HepG2 (cell line): ENCODE measurements around the gene CSTF2. TPM values are rescaled to one million over a fixed set of nuclear protein-coding genes. Genes with fewer than 3 reads are reported as not detected.
A peak's percentile ranks its signal among the peaks of the same experiment; 100 is the strongest.

Source experiments
- KAT8 ChIP-seq: IDR thresholded peaks from 2 replicates; pipeline ENCODE4 v1.6.1; 2016; ENCODE audit warnings: missing genetic modification reagents, missing compliant biosample characterization
- RNF2 ChIP-seq: fragments of 450-650 bp; conservative IDR thresholded peaks from 2 replicates; pipeline ENCODE4 v1.6.1; 2016; ENCODE audit warnings: low read depth
- RXRA ChIP-seq: sonication (generic); formaldehyde crosslinking; IDR thresholded peaks from 2 replicates; pipeline ENCODE4 v1.5.1; 2020; ENCODE audit warnings: missing genetic modification reagents
- TBL1XR1 ChIP-seq: fragments of 150-350 bp; IDR thresholded peaks from 2 replicates; pipeline ENCODE4 v1.6.1; 2014; ENCODE audit warnings: borderline replicate concordance, low read length; ENCODE audit not compliant: partially characterized antibody
- ZBTB21 ChIP-seq: sonication (generic); formaldehyde crosslinking; IDR thresholded peaks from 2 replicates; pipeline ENCODE4 v1.4.0; 2020; ENCODE audit warnings: missing genetic modification reagents
- ZBTB4 ChIP-seq: sonication (generic); formaldehyde crosslinking; IDR thresholded peaks from 2 replicates; pipeline ENCODE4 v1.4.0; 2020; ENCODE audit warnings: missing genetic modification reagents, mild to moderate bottlenecking, borderline replicate concordance
- ZNF20 ChIP-seq: sonication (generic); formaldehyde crosslinking; IDR thresholded peaks from 2 replicates; pipeline ENCODE4 v1.4.0; 2020; ENCODE audit warnings: mild to moderate bottlenecking, moderate library complexity, missing genetic modification reagents
- ZNF280D ChIP-seq: sonication (generic); formaldehyde crosslinking; IDR thresholded peaks from 2 replicates; pipeline ENCODE4 v1.5.1; 2020; ENCODE audit warnings: mild to moderate bottlenecking, missing genetic modification reagents
- ZNF749 ChIP-seq: sonication (generic); formaldehyde crosslinking; IDR thresholded peaks from 2 replicates; pipeline ENCODE4 v1.8.0; 2022; ENCODE audit warnings: mild to moderate bottlenecking, missing genetic modification reagents, moderate library complexity, borderline replicate concordance
- ZSCAN30 ChIP-seq: sonication (generic); formaldehyde crosslinking; IDR thresholded peaks from 2 replicates; pipeline ENCODE4 v1.5.0; 2020; ENCODE audit warnings: mild to moderate bottlenecking, missing genetic modification reagents
- ZUFSP ChIP-seq: sonication (generic); formaldehyde crosslinking; IDR thresholded peaks from 2 replicates; pipeline ENCODE4 v1.9.0; 2021; ENCODE audit warnings: missing genetic modification reagents, mild to moderate bottlenecking, borderline replicate concordance
- polyA plus RNA-seq, 8 experiments: library from polyadenylated mRNA; depleted of rRNA in 3 of 8; stranded (reverse) in 7 of 8; unstranded in 1 of 8; fragments of >200 nt; fragmentation: Illumina TruSeq in 4 of 8; extraction: Trizol in 4 of 8; gene quantifications; 2 replicates each; pipeline versions ENCODE4 v1.2.1 to v1.2.3, GENCODE V29; 2011 to 2016; ENCODE audit warnings: low read depth in 4 of 8, missing spikeins in 1 of 8, mixed read lengths in 1 of 8; ENCODE audit not compliant: insufficient read depth in 1 of 8
- total RNA-seq, 5 experiments: library from RNA; depleted of rRNA; stranded (reverse); fragments of >200 nt; fragmentation: Illumina TruSeq; extraction: Trizol; gene quantifications; 2 replicates each; pipeline ENCODE4 v1.2.3, GENCODE V29; 2016; ENCODE audit warnings: low read depth in 1 of 5
- TF ChIP-seq, protein P1 (sequence below): sonication (generic); formaldehyde crosslinking; IDR thresholded peaks from 2 replicates; pipeline ENCODE4 v1.4.0; 2020; ENCODE audit warnings: missing genetic modification reagents, mild to moderate bottlenecking, borderline replicate concordance
- TF ChIP-seq, protein P2 (sequence below): sonication (generic); formaldehyde crosslinking; IDR thresholded peaks from 2 replicates; pipeline ENCODE4 v1.8.0; 2022; ENCODE audit warnings: mild to moderate bottlenecking, missing genetic modification reagents, moderate library complexity
- TF ChIP-seq, protein P3 (sequence below): sonication (generic); formaldehyde crosslinking; IDR thresholded peaks from 2 replicates; pipeline ENCODE4 v1.4.0; 2020; ENCODE audit warnings: low read depth, missing genetic modification reagents

Gene CSTF2
- total and polyA plus RNA-seq, 2 of the 13 experiments (the other 11 are each of a cell fraction or from before 2014, with no cell fraction given) = 19.7 to 26.7 TPM

- TF ChIP-seq, protein P1, sequence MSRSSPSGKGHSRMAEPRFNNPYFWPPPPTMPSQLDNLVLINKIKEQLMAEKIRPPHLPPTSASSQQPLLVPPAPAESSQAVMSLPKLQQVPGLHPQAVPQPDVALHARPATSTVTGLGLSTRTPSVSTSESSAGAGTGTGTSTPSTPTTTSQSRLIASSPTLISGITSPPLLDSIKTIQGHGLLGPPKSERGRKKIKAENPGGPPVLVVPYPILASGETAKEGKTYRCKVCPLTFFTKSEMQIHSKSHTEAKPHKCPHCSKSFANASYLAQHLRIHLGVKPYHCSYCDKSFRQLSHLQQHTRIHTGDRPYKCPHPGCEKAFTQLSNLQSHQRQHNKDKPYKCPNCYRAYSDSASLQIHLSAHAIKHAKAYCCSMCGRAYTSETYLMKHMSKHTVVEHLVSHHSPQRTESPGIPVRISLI (CRISPR knock-in tag) = no peak
- TF ChIP-seq, protein P2, sequence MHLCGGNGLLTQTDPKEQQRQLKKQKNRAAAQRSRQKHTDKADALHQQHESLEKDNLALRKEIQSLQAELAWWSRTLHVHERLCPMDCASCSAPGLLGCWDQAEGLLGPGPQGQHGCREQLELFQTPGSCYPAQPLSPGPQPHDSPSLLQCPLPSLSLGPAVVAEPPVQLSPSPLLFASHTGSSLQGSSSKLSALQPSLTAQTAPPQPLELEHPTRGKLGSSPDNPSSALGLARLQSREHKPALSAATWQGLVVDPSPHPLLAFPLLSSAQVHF (CRISPR knock-in tag) = no peak
- TF ChIP-seq ZNF749 (CRISPR knock-in tag) = no peak
- no peak for TF ChIP-seq TBL1XR1
- TF ChIP-seq KAT8 (CRISPR knock-in tag) = peak; percentile 85
- no peak for TF ChIP-seq ZNF280D
- TF ChIP-seq ZNF20 (CRISPR knock-in tag) = no peak
- no peak for TF ChIP-seq ZSCAN30 (CRISPR knock-in tag)
- TF ChIP-seq ZBTB4 (CRISPR knock-in tag) = no peak
- TF ChIP-seq ZBTB21 (CRISPR knock-in tag) = no peak
- TF ChIP-seq RNF2 = no peak
- TF ChIP-seq, protein P3, sequence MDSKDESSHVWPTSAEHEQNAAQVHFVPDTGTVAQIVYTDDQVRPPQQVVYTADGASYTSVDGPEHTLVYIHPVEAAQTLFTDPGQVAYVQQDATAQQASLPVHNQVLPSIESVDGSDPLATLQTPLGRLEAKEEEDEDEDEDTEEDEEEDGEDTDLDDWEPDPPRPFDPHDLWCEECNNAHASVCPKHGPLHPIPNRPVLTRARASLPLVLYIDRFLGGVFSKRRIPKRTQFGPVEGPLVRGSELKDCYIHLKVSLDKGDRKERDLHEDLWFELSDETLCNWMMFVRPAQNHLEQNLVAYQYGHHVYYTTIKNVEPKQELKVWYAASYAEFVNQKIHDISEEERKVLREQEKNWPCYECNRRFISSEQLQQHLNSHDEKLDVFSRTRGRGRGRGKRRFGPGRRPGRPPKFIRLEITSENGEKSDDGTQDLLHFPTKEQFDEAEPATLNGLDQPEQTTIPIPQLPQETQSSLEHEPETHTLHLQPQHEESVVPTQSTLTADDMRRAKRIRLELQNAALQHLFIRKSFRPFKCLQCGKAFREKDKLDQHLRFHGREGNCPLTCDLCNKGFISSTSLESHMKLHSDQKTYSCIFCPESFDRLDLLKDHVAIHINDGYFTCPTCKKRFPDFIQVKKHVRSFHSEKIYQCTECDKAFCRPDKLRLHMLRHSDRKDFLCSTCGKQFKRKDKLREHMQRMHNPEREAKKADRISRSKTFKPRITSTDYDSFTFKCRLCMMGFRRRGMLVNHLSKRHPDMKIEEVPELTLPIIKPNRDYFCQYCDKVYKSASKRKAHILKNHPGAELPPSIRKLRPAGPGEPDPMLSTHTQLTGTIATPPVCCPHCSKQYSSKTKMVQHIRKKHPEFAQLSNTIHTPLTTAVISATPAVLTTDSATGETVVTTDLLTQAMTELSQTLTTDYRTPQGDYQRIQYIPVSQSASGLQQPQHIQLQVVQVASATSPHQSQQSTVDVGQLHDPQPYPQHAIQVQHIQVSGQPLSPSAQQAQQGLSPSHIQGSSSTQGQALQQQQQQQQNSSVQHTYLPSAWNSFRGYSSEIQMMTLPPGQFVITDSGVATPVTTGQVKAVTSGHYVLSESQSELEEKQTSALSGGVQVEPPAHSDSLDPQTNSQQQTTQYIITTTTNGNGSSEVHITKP = no peak
- no peak for TF ChIP-seq ZUFSP (CRISPR knock-in tag)
- no peak for TF ChIP-seq RXRA (CRISPR knock-in tag)
These were observed at the start of gene CSTF2 (continued) for GRCh38 chrX:100819837-100820666.
